PC-3 (cell line): ENCODE data around the gene SNX22.

Experiments
- EZH2phosphoT487 ChIP-seq: fragments of 300-600 bp; sonication (generic); IDR thresholded peaks from 2 replicates; pipeline ENCODE4 v1.6.1; 2018; ENCODE audit warnings: mild to moderate bottlenecking, antibody characterized with exemption, low read length, borderline replicate concordance
- TF ChIP-seq, protein P1 (sequence below): fragments of 300-600 bp; sonication (generic); conservative IDR thresholded peaks from 2 replicates; pipeline ENCODE4 v1.5.1; 2017; ENCODE audit warnings: antibody characterized with exemption, low read depth, mild to moderate bottlenecking, low read length

DNA sequence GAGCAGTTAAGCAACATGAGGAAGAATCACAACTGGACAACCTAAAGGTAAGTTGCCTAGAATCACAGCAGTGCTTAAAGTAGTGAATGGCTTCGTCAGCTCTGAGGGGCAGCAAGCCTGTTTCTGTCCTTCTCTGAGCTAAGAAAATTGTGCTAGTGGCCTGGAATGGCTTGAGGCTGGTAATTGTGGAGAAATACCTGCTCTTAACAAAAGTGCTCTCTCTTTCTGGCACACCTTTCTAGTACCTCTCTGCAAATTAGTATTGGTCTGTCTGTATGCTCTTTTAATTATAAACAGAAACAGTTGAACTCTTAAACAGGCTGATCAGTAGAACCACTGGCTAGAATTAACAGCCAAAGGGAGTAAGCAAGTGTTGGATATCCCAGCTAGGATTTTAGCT is 44.2 kb upstream of the SNX22 start:
- TF ChIP-seq, protein P1, sequence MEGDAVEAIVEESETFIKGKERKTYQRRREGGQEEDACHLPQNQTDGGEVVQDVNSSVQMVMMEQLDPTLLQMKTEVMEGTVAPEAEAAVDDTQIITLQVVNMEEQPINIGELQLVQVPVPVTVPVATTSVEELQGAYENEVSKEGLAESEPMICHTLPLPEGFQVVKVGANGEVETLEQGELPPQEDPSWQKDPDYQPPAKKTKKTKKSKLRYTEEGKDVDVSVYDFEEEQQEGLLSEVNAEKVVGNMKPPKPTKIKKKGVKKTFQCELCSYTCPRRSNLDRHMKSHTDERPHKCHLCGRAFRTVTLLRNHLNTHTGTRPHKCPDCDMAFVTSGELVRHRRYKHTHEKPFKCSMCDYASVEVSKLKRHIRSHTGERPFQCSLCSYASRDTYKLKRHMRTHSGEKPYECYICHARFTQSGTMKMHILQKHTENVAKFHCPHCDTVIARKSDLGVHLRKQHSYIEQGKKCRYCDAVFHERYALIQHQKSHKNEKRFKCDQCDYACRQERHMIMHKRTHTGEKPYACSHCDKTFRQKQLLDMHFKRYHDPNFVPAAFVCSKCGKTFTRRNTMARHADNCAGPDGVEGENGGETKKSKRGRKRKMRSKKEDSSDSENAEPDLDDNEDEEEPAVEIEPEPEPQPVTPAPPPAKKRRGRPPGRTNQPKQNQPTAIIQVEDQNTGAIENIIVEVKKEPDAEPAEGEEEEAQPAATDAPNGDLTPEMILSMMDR: no peak
- TF ChIP-seq EZH2phosphoT487: no peak
